Left colon (tissue), 2 donors: Measurements from ENCODE around the gene POLR2L. TPM values are rescaled to one million over a fixed set of nuclear protein-coding genes. Genes with fewer than 3 reads are reported as not detected.
A peak's percentile ranks its signal among the peaks of the same experiment; 100 is the strongest.

Source experiments
- ATAC-seq: fragments of 200-7000 bp; cut with Tn5 transposase; one replicate; pipeline ENCODE4 v1.9.1; 2020; ENCODE audit warnings: mild to moderate bottlenecking, moderate library complexity
- DNase-seq, 2 donors: peaks; one replicate each; pipeline ENCODE4 v3.0.0-alpha.2; 2020
- intact Hi-C, 2 donors: fragments of 100-400 bp; cut with DNase I in 1 of 2; cut with micrococcal nuclease in 1 of 2; formaldehyde crosslinking; loops; one replicate each; pipeline versions ENCODE4 v1.11.2 to v1.14.0; 2022; cut with DNase I, micrococcal nuclease
- total RNA-seq, 2 donors: library from RNA; stranded (reverse); fragmentation: NEBNext Ultra II Directional; extraction: Animal tissue kit (Norgen Biotek cat#: 25700); gene quantifications; one replicate each; pipeline ENCODE4 v1.2.1, GENCODE V29; 2021
- donor health status: DM: no; HTN: no; CAD: no.
- donor health status: DM: yes; HTN: yes; CAD: no.

The POLR2L gene
- total RNA-seq, 2 donors from 2014 or later: 79.4 to 83.1 TPM

DNA sequence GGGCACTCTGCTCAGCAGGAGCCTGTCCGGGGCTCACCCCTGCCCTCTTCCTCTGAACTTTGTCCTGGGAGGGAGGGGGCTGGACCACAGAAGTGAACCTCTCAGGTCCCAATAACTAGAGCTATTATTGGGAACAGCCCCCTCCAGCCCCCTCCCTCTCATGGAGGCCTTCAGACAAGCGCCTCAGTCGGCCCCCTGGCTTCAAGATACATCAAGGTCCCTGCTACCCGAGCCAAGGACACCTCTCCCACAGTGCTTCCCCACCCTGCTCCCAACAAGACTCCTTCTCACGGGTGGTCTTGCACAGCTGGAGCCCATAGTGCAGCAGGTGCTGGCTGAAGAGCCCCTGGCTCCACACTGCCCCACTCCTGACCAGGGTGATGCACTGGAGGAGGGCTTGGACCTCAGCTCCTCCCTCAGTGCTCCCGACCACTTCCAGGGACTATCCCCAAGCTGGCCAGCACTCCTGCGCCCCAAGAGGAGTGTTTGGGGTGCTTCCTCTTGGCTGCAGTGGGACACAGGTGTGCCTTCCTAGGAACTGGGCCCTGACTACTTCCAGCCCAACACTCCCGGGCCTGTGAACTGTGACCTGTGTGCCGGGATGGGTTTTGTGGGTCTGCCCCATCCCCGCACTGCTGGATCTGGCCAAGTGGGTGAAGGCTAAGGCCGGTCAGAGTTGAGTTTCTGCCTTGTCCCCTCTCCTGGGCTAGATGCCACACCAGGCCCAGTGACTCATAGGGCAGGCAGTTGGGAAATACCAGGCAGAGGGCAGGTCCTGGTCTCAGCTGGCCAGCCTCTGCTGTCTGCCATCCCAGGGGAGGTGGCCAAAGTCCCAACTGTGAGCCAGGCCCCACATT, 21.4 kb downstream of the POLR2L start:
- peak in 1 of 2 donors; percentile 86 for DNase-seq
- intact Hi-C loops: no loop called here
- peak; percentile 35 for ATAC-seq

GRCh38 chr11:819943-820649, 22.2 kb downstream of the POLR2L start:
- peak; percentile 97 for DNase-seq
- ATAC-seq: peak; percentile 61
- intact Hi-C loops: no loop called here

- ATAC-seq (peak; percentile 76), DNase-seq (peak; percentile 91 to 96)
- intact Hi-C loops: no loop called here
These were observed 23.0 kb downstream of the POLR2L start for GRCh38 chr11:819129-819931.

DNA sequence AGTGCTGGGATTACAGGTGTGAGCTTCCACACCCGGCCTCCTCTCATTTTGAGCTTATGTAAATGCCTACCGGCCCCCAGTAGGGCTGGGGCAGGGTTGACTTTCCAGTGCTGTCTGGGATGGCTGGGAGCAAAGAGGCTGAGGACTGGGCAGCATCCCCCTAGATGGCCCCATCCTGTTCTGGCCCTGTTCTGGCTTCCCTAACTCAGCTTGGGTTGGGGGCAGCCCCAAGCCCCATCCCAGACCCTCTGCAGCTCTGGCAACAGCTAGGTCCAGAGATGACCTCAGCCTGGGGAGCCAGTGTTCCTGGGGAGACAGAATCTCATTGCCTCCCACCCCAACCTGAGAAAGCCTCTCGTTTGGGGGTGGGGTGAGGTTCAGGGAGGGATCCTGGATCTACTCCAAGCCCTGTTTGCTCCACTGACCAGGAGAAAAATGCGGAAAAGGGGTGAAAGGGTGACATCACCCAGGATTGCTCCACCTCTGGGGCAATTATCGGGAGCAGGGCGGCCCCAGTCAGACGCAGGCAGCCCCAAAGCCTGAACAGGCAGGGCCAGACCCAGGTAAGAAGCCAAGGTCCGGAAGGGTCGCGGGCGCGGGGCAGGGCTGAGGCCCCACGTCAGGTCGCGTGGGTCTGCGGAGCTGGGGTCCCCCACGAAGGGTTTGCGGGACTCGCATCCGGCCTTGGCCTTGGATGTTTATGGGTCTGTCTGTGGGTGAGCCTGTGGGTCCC, 23.8 kb downstream of the POLR2L start, which contains the start of gene PNPLA2:
PNPLA2 (plus strand) TSS at position 519 of the 733 bp plus-strand sequence. CDS start 805 bp downstream, outside the sequence.
- intact Hi-C loops: no loop called here
- ATAC-seq (peak; percentile 53), DNase-seq (peak; percentile 66 to 79)

DNA sequence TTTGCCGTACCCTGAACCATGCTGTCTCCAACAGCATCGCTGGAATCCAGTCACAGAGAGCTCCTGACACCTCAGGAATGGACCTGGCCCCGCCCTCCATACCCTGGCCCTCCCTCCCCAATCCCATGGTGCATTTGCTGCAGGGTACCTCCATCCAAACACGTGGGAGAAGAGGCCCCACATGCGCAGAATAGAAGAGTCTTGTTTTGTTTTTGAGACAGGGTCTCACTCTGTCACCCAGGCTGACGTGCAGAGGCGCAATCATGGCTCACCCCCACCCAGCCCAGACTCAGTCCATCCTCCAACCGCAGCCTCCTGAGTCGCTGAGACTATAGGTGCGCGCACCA, 25.9 kb downstream of the POLR2L start:
- DNase-seq (no peak), ATAC-seq (no peak)
- intact Hi-C loops: no loop called here

GRCh38 chr11:815675-816432, 26.5 kb downstream of the POLR2L start:
- ATAC-seq (no peak), DNase-seq (no peak)
- intact Hi-C loops: no loop called here

DNA sequence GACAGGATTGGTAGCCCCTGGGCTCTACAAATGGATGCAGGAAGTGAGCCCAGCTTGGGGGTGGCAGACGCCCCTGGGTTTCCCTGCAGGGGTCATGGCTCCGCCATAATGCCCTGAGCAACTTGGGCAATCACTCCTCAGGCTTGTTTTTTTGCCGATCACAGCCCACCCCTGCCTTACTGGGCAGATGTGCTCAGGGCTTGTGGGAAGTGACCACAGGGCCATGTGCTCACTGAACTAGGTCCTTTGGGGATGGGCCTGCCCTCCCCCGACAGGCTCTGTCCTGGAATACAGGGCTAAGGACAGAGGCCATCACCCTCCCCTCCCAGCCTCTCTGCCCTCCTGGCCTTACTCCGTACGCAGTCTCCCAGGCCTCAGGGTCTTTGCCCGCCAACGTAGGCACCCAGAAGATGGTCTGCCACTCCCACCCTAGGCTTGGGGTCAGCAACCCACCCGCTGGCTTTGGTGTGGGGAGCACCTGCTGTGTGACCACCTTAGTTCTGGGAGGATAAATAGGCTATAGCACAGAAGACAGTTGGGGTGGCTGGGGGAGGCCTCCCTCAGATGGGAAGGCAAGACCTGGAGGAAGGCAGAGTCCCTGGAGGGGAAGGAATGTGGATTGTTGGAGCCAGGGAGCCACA, 28.8 kb downstream of the POLR2L start:
- ATAC-seq (no peak), DNase-seq (no peak)
- intact Hi-C loops: no loop called here

GRCh38 chr11:813072-813455, 29.3 kb downstream of the POLR2L start:
- intact Hi-C loops: no loop called here
- DNase-seq (no peak), ATAC-seq (no peak)

DNA sequence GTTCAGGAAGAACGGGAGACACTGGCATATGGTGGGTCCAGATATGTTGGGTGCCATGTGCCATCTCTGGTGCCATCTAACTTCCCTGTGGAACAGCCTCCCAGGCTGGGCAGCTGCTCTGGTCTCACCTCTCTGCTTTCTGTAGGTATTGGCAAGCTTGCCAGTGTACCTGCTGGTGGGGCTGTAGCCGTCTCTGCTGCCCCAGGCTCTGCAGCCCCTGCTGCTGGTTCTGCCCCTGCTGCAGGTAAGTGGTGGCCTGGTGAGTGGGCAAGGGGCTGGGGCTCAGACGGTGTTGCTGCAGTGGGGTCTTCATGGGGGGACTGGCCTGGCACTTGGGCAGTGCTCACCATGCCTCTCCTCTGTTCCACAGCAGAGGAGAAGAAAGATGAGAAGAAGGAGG, 29.9 kb downstream of the POLR2L start:
- ATAC-seq: no peak
- no peak for DNase-seq
- intact Hi-C loops: no loop called here

DNA sequence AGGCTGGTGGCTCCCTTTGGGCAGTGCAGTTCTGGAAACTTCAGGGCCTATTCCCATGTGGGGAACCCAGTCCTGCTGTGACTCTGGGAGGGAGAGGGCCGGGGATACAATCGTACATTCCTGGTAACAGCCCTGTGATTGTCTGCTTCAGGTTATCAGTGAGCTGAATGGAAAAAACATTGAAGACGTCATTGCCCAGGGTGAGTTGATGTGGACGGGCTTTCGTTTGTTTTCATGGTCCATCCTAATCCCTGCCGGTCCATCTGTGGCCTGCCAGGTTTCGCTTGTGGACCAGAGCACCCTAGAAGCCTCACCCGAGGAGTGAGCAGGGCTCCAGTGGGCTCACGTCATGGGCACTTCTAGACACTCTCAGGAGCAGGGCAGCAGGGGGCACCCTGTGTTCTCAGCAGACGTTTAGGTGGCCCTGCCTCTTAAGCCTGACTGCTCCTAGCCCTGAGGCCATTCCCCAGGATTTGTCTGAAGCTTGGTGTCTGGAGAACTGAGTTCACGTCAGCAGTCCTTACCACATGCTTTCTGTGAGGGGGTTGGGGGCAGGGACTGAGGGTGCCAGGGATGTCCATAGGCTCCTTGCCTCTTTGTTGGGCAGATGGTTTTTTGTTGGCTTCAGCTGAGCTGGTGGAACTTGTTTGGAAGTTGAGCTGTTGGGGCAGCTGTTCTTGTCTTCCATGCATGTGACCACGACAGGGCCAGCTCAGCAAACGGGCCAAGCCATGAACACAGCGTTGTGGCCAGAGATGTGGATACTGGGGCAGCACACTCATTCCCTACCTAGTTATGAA, 30.7 kb downstream of the POLR2L start:
- no peak for DNase-seq
- intact Hi-C loops: no loop called here
- no peak for ATAC-seq

DNA sequence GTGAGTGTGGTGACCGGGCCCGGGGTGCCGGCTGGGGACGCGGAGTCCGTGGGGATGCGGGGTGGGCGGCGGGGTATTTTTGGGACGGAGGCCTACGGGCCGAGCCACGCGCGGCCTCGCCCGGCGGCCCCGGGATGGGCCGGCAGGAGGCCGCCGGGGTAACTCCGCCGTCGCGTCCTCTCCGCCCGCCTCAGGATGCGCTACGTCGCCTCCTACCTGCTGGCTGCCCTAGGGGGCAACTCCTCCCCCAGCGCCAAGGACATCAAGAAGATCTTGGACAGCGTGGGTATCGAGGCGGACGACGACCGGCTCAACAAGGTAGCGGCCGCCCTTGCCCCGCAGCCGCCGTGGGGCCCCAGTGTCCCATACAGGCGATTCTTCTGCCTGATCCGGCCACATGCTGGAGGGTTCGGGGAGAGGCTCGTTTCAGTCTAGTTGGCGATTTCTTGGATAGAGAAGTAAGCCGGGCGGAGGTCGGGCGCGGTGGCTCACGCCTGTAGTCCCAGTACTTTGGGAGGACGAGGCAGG, 32.2 kb downstream of the POLR2L start:
- no peak for DNase-seq
- ATAC-seq: peak; percentile 36
- intact Hi-C loops: no loop called here

DNA sequence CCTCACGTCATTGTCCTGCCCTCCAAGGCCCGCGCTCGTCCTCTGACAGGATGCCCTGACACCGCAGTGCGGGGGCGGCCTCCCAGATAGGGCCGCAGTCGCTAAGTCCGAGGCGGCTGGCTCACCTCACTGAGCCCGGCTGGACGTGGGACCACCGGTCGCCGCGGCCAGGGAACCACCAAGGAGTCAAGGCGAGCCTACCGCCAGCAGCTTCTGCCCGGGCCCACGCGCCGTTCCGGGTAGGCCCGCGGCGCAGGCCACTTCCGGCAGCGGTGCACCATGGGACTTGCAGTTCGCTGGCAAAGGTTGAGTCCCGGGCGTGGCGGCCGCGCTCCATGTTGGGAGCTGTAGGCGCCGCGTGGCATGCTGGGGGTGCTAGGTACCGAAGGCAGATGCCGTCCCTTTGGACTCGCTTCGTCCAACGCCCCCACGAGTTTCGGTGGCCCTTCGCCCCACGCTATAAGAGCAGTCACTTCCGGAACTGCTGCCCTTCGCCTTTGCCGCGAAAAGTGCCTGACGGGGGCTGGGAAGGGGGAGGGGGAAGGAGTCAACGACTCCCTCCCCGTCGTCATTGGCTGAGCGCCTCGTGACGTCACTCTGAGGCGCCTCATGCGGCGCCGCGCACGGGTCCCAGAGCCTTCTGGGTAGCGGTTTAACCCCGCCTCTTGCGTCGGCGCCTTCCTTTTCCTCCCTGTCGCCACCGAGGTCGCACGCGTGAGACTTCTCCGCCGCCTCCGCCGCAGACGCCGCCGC, 32.9 kb downstream of the POLR2L start, which contains the start of gene RPLP2:
RPLP2 (plus strand) TSS at position 681 of the 753 bp plus-strand sequence. CDS start 268 bp downstream, outside the sequence.
- intact Hi-C loops: no loop called here
- peak; percentile 98 for DNase-seq
- ATAC-seq: peak; percentile 81

GRCh38 chr11:808427-809286, 33.7 kb downstream of the POLR2L start:
- no peak for DNase-seq
- ATAC-seq: peak; percentile 8
- intact Hi-C loops: no loop called here

DNA sequence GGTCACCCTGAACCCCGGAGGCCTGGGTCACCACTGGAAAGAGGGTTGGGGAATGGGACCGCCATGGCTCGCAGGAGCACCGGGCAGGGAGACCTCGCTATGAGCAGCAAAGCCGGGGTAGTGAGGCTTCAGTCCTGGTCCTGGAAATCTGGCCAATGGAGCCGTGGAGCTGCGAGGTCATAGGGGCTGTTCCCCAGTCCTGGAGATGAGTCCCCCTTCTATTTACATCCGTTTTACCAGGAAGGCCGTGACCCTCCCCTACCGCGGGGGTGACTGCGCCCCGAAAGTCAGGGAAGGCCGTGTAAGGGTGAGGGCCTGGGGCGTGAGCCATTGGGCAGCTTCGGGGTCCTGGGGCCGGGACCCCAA, 37.7 kb downstream of the POLR2L start:
- no peak for ATAC-seq
- DNase-seq: no peak
- intact Hi-C loops: no loop called here
